Cerebellar cortex (tissue), 1 donor: ENCODE results near the gene RAP2C.
"Not testable (repeated sequence)": the region's sequence is repeated elsewhere in the genome, so short reads cannot be mapped to it uniquely, and the experiment has no call there.

Source experiments
- DNase-seq: peaks from one replicate; pipeline ENCODE4 v3.0.0-alpha.2; 2015; ENCODE audit warnings: low spot score

The RAP2C gene

GRCh38 chrX:132199941-132200340 lies 19.3 kb downstream of the RAP2C start:
- no peak for DNase-seq

- no peak for DNase-seq
Observed at GRCh38 chrX:132193872-132194574, 25.2 kb downstream of the RAP2C start.

GRCh38 chrX:132191938-132192337 lies 27.3 kb downstream of the RAP2C start:
- no peak for DNase-seq

GRCh38 chrX:132188175-132188574 lies 31.1 kb downstream of the RAP2C start:
- no peak for DNase-seq

GRCh38 chrX:132187451-132187850 lies 31.8 kb downstream of the RAP2C start:
- DNase-seq, result no peak

- DNase-seq, result no peak
Observed at GRCh38 chrX:132184871-132185270, 34.4 kb downstream of the RAP2C start.

- no peak for DNase-seq
Observed at GRCh38 chrX:132181364-132181763, 37.9 kb downstream of the RAP2C start.

GRCh38 chrX:132180929-132181328 lies 38.3 kb downstream of the RAP2C start:
- no peak for DNase-seq

GRCh38 chrX:132173647-132174046 lies 45.6 kb downstream of the RAP2C start:
- no peak for DNase-seq

GRCh38 chrX:132171881-132172280 lies 47.4 kb downstream of the RAP2C start:
- no peak for DNase-seq

GRCh38 chrX:132171478-132171877 lies 47.8 kb downstream of the RAP2C start:
- DNase-seq, result no peak

- DNase-seq, result no peak
Observed at GRCh38 chrX:132169554-132169953, 49.7 kb downstream of the RAP2C start.

- no peak for DNase-seq
Observed at GRCh38 chrX:132165651-132166050, 53.6 kb downstream of the RAP2C start.

- DNase-seq, result no peak
Observed at GRCh38 chrX:132165005-132165404, 54.2 kb downstream of the RAP2C start.

- not testable (repeated sequence) for DNase-seq
Observed at GRCh38 chrX:132163094-132163493, 56.2 kb downstream of the RAP2C start.

GRCh38 chrX:132153166-132153565 lies 66.1 kb downstream of the RAP2C start:
- no peak for DNase-seq
